ENCODE data around the gene NUP188.
A peak's percentile ranks its signal among the peaks of the same experiment; 100 is the strongest.
"Not testable (repeated sequence)": the region's sequence is repeated elsewhere in the genome, so short reads cannot be mapped to it uniquely, and the experiment has no call there.

NUP188 gene

DNA sequence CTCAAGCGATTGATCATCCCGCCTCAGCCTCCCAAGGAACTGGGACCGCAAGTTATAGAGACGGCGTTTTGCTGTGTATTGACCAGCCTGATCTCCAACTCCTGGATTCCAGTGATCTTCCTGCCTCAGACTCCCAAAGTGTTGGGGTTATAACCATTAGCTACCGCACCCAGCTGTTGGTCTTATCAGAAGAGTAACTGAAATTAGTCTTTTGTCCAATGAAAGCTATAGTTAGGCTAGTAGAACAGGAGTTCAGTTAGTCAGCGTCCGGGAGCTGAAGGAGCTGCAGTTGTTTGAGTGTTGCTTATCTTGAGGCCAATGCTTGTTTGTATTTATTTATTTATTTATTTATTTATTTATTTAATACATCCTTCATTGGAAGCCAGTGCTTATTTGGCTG, 85.7 kb downstream of the NUP188 start:
- TF ChIP-seq FOXM1 (IDR thresholded peaks at IDR 0.05; ENCODE audit: borderline replicate concordance) = no peak
- ChIA-PET CTCF (no interaction called here), POLR2A (no interaction called here)
- no peak for DNase-seq (ENCODE audit: extremely low spot score)

DNA sequence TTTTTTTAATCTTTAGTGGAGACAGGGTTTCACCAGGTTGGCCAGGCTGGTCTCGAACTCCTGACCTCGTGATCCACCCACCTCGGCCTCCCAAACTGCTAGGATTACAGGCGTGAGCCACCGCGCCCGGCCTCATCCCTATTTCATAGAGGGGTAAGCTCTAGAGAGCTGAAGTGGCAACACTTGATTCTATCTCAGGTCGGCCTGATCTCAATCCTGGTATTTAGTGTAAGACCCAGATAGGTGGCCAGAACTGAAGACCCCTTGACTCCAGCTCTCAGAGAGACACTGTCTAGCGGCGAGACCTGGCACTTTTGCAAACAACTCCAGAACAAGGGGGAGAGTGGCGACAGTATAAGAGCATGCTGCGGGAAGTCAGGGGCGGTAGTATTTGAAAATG, 88.3 kb downstream of the NUP188 start:
- ChIA-PET POLR2A (interaction anchor here (0.6 to 1.4 kb wide), 13 partner anchors 8 to 592 kb away, joined by 3 to 10 read pairs (median 3); partner anchors contain the start of genes DOLPP1, ENDOG and SH3GLB2), CTCF (interaction anchor here (1.0 kb wide), 1 partner anchor 9 kb away, joined by 3 read pairs; no protein-coding TSS in a partner anchor)
- DNase-seq (ENCODE audit: extremely low spot score) = not testable (repeated sequence)

DNA sequence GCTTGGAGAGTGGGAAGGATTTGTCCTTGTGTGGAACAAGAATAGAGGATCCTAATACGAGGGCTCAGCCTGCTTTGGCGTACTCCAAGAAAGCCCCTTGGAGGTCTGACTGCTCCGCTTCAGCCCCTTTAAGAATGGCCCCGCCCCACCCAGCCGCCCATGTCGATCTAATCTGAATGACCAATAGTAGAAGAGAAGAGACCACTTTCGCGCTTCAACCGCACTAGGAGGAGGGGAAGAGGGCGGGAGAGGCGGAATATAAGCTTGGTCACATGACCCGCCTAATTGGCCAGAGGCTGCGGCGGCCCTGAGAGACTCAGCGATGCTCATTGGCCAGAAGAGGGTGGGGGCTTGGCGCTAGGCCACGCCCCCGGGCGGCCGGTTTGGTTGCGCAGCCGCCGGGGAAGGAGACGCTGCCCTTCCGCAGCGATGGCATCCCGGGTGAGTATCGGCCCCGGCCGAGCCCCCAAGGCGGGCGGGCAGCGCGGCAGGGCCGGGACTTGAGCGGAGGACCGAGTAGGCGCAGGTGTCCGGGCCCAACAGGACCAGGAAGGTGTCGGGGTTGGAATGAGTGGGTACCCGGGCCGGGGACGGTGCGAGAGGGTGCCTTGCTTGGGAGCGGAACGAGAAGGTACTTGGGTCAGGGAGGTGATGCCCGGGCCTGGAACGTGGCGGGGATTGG, 88.9 kb downstream of the NUP188 start, which contains the start of gene MIGA2:
TSS of gene MIGA2 (plus strand) at position 386 of the 682 bp plus-strand sequence. CDS start 3,969 bp downstream, outside the sequence.
- POLR2A ChIA-PET = interaction anchor here (0.6 to 1.4 kb wide), 14 partner anchors 9 to 591 kb away, joined by 3 to 10 read pairs (median 3); partner anchors contain the start of genes DOLPP1, ENDOG and SH3GLB2
- TF ChIP-seq, protein P1, sequence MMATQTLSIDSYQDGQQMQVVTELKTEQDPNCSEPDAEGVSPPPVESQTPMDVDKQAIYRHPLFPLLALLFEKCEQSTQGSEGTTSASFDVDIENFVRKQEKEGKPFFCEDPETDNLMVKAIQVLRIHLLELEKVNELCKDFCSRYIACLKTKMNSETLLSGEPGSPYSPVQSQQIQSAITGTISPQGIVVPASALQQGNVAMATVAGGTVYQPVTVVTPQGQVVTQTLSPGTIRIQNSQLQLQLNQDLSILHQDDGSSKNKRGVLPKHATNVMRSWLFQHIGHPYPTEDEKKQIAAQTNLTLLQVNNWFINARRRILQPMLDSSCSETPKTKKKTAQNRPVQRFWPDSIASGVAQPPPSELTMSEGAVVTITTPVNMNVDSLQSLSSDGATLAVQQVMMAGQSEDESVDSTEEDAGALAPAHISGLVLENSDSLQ (IDR thresholded peaks at IDR 0.05) = peak; percentile 97
- TF ChIP-seq FOXM1 (IDR thresholded peaks at IDR 0.05; ENCODE audit: borderline replicate concordance) (no peak), TARDBP (IDR thresholded peaks at IDR 0.05) (no peak)
- DNase-seq (ENCODE audit: extremely low spot score) = peak; percentile 97
- CTCF ChIA-PET = interaction anchor here (1.0 kb wide), 1 partner anchor 9 kb away, joined by 3 read pairs; no protein-coding TSS in a partner anchor

DNA sequence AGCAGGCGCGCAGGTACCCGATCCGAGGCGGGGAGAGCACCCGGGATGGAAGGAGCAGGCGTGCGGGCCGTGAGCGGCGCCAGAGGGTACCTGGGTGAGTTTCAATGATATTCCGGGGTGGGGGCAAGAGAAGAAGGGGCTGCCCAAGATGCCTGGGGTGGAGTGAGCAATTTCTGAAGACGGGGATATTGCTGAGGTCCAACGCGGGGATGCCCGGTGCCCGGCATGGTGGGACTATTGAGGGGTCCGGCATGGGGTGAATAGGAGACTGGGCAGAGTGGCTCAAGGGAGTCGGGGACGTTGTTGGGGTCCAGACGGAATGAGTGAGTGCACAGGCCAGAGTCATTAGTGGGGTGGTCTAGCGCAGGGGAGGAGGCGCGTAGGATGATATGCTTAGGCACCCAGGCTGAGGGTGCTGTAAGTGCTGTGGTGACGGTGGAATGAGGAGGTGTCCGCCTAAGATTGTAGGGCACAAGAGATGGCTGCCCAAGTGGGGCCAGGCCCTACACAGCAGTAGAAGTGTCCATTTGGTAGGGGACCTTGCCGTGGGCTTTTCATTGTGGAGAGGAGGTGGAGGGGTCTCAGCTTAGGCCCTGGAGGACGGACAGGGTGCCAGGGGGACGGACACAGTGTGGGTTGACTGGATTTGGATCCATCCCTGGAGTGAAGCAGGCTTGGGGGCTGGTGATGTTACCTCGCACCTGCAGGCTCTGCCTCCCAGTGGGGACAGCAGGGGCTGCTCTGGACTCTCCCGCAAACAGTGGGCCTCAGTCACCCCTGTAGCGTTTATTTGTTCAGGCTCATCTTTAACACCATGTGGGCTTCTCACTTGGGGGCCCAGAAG, 89.6 kb downstream of the NUP188 start:
- TF ChIP-seq ARNT (IDR thresholded peaks at IDR 0.05) = no peak
- ChIA-PET POLR2A (interaction anchor here (0.6 to 1.4 kb wide), 12 partner anchors 9 to 591 kb away, joined by 3 to 10 read pairs (median 3); partner anchors contain the start of genes DOLPP1, ENDOG and SH3GLB2), CTCF (interaction anchor here (1.0 kb wide), 2 partner anchors 8 to 14 kb away, joined by 3 read pairs; no protein-coding TSS in a partner anchor)
- no peak for DNase-seq (ENCODE audit: extremely low spot score)

DNA sequence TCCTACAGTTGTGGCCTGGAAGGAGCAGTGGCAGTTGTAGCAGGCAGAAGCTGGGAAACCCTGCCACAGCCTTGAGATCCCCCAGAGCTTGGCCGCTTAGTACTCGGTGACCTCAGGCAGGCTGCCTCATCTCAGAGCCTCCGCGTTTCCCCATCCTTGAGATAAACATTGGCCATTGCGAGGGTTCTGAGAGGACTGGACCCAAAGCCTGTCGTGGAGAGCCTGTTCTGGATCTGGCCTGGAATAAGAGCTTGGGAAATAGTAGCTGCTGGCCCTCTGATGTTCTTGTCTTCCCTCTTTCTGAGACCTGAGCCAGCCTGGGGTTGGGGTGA, 90.2 kb downstream of the NUP188 start:
- DNase-seq (ENCODE audit: extremely low spot score) = no peak
- TF ChIP-seq SP1 (IDR thresholded peaks at IDR 0.05) = no peak
- ChIA-PET CTCF (interaction anchor here (1.0 kb wide), 1 partner anchor 15 kb away, joined by 3 read pairs; no protein-coding TSS in a partner anchor), POLR2A (interaction anchor here (0.8 to 1.1 kb wide), 4 partner anchors 9 to 44 kb away, joined by 3 to 4 read pairs (median 4); partner anchors contain the start of genes DOLPP1 and SH3GLB2)

DNA sequence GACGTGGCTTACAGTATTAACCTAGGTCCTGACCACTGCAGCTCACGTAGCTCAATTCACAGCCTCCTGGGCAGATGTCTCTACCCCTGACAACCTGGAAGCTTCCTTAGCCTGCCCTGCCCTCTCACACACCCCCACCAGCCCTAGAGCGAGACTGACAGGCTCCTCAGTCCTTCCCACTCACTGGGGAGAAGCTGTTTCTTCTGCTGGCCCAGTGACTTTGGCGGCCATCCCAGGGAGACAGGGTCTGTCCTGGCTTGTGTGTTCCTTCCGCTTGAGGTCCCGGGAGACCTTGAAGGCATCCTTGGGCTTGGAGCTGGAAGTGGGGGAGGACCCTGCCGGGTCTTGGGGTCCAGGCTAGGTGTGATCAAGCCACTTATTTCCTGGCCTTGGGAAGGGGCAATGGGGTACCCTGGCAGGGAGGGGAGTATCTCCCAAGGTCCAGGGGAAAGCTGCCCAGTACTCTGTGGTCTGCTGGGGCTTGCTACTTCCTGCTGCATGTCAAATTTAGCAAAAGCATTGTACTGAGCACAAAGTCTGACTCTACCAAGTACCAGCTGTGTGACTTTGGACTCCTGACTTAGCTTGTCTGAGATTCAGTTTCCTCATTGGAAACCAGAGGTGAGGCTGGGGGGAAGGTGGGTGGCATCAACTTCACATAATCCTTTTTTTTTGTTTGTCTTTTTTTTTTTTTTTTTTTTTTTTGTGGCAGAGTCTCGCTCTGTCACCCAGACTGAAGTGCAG, 90.8 kb downstream of the NUP188 start:
- DNase-seq (ENCODE audit: extremely low spot score) = no peak
- CTCF ChIA-PET = interaction anchor here (1.0 kb wide), 1 partner anchor 15 kb away, joined by 3 read pairs; no protein-coding TSS in a partner anchor
- POLR2A ChIA-PET = interaction anchor here (0.8 to 1.1 kb wide), 5 partner anchors 10 to 43 kb away, joined by 3 to 4 read pairs (median 3); partner anchors contain the start of genes DOLPP1 and SH3GLB2
- TF ChIP-seq HDGF (IDR thresholded peaks at IDR 0.05; ENCODE audit: borderline replicate concordance) (no peak), SP1 (IDR thresholded peaks at IDR 0.05) (no peak), SUZ12 (IDR thresholded peaks at IDR 0.05) (no peak), FOXM1 (IDR thresholded peaks at IDR 0.05; ENCODE audit: borderline replicate concordance) (no peak), ARNT (IDR thresholded peaks at IDR 0.05) (no peak), ZNF384 (IDR thresholded peaks at IDR 0.05) (no peak), L3MBTL2 (conservative IDR thresholded peaks at IDR 0.05) (no peak), NFRKB (IDR thresholded peaks at IDR 0.05) (no peak), BHLHE40 (IDR thresholded peaks at IDR 0.05; ENCODE audit: borderline replicate concordance) (no peak), FOXA1 (IDR thresholded peaks at IDR 0.05) (no peak), FOXK2 (IDR thresholded peaks at IDR 0.05) (no peak), CTBP1 (IDR thresholded peaks at IDR 0.05; ENCODE audit: borderline replicate concordance) (no peak), LEF1 (IDR thresholded peaks at IDR 0.05; ENCODE audit: borderline replicate concordance) (no peak), ELF4 (IDR thresholded peaks at IDR 0.05) (no peak), TARDBP (IDR thresholded peaks at IDR 0.05) (no peak)
- TF ChIP-seq, protein P1 (IDR thresholded peaks at IDR 0.05) = no peak

DNA sequence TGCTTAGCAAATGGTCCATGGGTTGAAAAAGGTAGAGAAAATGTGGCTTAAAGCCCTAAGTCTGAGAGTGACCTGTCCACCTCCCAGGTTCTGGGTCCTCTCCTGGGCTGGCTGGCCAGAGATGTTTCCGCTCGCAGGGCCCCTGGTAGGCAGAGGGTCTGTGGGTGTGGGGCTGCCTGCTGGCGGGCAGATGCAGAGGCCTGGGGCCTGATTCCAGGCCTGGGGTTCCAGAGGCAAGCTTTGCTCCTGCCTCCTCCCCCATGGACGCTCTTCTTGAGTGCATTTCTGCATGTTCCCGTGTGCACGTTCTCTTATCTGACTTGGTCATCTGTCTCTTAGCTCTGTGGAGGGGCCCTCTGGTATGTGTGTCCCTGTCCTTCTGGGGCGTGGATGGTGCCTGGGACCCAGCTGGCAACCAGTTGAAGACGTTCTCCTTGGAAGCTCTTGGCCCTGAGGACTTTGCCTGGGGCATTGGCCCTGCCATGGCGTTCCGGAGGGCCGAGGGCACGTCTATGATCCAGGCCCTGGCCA, 92.7 kb downstream of the NUP188 start:
- TF ChIP-seq FOXK2 (IDR thresholded peaks at IDR 0.05) (no peak), HDGF (IDR thresholded peaks at IDR 0.05; ENCODE audit: borderline replicate concordance) (no peak), ZNF384 (IDR thresholded peaks at IDR 0.05) (no peak), L3MBTL2 (conservative IDR thresholded peaks at IDR 0.05) (no peak), ELF4 (IDR thresholded peaks at IDR 0.05) (no peak), NFRKB (IDR thresholded peaks at IDR 0.05) (no peak), TARDBP (IDR thresholded peaks at IDR 0.05) (no peak), FOXM1 (IDR thresholded peaks at IDR 0.05; ENCODE audit: borderline replicate concordance) (no peak), FOXA1 (IDR thresholded peaks at IDR 0.05) (no peak), CTBP1 (IDR thresholded peaks at IDR 0.05; ENCODE audit: borderline replicate concordance) (no peak), SUZ12 (IDR thresholded peaks at IDR 0.05) (no peak)
- TF ChIP-seq, protein P1 (IDR thresholded peaks at IDR 0.05) = no peak
- ChIA-PET POLR2A (no interaction called here), CTCF (no interaction called here)
- DNase-seq (ENCODE audit: extremely low spot score) = no peak

Data from HEK293T (cell line).